Pons (tissue), 1 donor: ENCODE measurements around the gene ZC3H12D.
"Not testable (repeated sequence)": the region's sequence is repeated elsewhere in the genome, so short reads cannot be mapped to it uniquely, and the experiment has no call there.

Source experiments
- DNase-seq: peaks from one replicate; pipeline ENCODE4 v3.0.0-alpha.2; 2016; ENCODE audit warnings: low spot score

ZC3H12D gene

DNA sequence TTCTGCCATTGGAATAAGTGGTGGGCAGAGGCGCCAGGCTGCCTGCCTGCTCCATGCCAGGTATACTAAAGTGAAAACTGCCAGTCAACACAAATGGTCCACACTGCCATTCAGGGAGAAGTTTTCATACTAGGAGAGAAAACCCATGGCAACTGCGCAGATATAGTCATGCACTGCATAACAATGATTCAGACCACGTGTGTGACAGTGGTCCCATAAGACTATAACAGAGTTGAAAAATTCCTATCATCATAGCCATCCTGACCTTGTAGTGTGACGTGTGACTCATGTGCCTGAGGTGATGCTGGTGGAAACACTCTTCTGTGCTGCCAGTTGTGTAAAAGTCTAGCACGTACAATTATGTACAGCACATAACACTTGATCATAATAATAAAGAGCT lies 25.1 kb downstream of the ZC3H12D start:
- DNase-seq: no peak

DNA sequence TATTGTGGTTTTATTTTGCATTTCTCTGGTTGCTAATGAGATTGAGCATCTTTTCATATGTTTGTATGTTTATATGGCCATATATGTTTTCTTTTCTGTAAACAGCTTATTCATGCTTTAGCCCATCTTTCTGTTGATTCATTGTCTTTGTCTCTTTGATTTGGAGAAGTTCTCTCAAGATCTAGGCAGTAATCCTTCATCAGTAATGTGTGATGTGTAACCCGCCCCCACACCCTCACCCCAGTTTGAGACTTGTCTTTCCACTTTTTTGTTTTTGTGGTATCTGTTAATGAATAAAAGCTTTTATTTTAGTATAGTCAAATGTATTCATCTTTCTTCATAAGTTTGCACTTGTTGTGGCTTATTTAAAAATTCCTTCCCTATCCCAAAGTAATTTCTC lies 26.0 kb downstream of the ZC3H12D start:
- DNase-seq: no peak

GRCh38 chr6:149458196-149458595 lies 26.6 kb downstream of the ZC3H12D start:
- no peak for DNase-seq

DNA sequence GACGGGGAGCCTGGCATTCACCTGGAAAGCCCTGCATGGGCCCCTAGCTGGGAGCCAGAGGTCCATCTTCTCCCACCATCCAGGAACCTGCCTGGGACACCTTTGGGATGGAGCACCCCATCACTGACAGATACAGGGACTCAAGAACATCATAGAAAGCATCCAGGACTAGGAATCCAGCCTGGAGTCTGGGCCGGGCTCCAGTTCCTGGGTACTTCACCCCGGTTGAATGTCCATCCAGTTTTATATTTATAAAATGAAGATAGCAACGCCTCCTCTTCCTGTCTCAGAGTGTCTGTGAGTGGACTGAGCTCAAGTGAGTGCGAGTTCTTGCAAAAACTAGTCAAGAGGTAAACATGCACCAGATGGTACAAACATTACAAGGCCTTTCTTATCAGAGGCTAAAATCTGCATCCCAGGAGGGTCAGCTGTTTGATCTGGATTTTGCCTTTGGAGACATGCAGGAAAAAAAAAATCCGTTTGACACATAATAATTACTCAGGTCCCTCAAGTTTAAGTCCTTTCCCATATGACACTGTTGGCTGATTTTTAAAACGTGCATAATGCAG lies 27.4 kb downstream of the ZC3H12D start:
- DNase-seq: no peak

DNA sequence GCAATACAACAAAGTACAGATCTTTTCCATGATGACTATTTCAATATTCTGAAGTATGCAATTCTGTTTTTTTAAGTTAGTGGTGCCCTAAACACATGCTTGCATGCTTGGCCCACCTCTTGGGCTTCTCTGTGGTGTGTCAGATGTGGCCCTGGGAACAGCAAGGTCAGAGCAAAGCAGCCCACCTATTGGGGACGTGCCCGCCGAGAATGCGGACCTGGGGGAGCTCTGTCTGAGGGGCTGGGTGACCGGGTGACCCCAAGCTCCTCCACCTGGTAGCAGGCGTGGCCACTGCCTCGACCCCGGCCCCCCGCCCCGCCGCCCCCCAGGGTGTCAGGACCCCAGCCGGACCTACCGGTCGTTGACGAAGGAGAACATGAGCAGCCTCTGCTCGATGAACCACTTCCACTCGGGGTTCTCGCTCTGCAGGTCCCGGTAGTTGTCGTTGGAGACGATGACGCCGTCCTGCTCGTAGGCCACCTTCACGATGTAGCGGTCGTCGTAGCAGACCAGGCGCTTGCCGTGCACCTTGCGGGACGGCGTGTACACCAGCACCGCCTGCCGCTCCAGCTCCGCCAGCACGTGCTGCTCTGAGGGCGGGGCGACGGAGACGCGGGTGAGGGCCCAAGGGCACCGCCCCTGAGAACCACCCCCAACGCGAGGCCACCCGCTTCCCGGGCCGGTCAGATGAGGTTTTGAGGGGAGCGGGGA lies 28.3 kb downstream of the ZC3H12D start:
- no peak for DNase-seq

DNA sequence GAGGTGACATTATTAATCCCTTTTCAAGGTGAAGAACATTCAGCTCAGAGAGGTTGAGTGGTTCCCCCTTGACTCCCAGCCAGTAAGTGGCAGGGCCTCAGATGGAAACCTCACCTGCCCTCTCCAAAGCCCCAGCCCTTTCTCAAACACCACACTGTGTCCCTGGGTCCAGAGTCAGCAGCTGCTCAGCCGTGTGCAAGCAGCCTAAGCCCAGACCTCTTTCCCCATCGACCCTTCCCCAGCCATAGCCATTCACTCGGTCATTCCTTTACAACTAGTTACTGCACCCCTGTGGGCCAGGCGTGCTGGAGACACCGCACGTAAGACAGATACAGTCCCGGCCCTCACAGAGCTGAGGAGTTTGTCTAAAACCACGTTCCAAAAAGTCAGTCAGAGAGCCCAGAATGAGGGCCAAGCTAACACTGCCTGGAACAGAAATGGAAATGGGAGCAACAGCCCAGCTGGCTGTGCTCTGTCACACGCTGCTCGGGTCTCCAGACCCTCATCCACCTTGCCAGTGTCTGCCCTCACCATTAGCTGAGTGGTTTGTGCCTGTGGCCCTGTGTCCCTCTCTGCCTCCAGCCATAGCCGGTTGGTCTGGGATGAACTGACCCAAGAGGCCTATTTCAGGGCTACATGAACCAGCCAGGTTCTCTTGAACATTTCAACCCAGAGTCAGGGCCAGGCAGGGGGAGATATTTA lies 29.6 kb downstream of the ZC3H12D start:
- DNase-seq: no peak

DNA sequence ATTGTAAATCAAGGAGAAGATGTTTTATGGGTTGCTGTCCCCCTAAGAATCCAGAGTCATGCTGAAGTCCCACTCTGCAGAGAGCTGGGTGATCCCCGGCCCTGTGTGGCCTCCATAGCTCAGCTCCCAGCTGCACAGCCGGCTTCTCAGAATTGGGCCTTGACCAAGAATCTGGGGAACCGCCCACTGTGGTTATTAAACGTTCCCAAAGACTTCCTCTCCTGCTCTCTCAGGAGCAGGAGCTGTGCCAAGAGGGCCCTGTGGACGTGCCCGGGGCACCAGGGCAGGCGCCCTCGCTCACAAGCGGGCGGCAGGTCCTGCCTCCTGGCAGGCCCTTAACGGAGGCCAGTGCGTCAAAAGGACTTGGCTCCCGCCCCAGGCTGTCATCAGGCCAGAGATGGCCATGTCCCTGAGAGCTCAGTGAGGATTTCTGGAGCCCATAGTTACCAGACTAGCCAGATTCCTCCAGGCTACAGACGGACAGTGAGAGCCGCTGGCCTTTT lies 30.4 kb downstream of the ZC3H12D start:
- DNase-seq: peak; percentile 94

- no peak for DNase-seq
Measured at GRCh38 chr6:149453597-149454345, 31.0 kb downstream of the ZC3H12D start.

DNA sequence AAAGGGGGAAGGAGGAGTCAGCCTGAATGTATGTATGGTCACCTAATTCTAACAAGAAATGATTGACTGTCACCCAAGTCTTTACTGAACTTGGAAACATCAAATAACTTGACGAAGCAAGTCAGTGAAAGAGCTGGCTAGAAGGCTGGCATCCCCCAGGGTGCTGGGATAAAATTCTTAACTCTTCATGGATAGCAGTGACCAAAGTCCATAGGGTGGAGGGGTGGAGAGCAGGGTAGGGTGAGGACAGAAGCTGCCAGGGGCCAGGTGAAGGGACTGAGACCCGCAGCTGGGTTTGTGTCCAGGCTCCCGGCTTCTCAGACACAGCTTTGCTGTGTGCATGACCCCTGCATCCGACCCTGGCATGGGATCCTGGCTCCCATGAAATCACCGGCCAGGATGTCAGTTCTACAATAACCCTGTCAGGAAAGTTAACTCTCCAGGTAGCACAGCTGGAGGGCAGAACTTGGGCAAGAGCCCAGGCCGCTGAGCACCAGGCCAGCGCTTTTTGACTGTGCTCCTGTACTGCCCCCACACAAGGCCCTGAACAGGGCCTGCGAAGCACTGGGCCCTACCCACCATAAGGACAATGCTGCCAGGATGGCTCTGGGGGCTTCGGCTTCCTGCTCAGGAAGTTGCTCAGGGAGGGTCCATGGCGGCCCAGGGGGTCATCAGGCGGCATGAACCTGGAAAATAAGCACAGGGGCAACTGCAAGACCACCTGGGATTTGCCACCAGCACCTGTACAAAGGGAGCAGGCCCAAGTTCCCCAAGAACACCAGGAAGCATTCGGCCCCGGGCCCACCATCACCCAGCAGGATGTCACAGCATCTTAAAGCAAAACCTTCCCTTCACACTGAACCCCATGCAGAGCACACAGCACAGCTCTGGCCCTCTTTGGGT lies 32.5 kb downstream of the ZC3H12D start:
- DNase-seq: no peak

DNA sequence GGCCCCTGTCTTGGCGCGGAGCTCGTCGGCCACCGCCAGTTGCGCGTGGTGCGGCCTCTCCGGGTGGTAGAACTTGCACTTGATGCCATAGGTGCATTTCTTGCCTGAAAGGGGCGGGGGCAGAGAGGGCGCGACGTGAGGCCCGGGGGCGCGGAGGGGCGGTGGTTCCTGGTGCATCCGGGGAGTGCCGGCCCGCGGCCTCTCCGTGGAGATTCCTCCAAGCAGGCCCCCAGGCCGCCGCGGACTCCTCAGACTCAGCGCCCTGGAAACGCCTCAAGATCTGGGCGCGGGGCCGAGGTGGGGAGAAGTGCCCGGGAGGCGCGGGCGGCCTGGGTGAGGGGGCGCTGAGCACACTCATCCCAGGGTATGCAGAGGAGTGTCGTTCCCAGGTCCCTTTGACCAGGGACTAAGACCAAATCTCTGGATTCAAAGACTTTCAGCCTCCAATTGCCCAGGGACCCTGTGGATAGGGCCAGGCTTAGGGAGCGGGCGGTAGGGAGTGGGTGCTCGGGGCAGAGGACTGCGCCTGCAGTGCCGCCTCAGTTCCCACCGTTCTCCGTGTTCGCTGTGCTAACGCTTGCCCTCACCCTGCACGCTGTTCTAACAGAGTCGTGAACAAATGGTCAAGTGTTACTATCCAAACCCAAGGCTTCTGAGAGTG lies 33.3 kb downstream of the ZC3H12D start:
- DNase-seq: no peak

DNA sequence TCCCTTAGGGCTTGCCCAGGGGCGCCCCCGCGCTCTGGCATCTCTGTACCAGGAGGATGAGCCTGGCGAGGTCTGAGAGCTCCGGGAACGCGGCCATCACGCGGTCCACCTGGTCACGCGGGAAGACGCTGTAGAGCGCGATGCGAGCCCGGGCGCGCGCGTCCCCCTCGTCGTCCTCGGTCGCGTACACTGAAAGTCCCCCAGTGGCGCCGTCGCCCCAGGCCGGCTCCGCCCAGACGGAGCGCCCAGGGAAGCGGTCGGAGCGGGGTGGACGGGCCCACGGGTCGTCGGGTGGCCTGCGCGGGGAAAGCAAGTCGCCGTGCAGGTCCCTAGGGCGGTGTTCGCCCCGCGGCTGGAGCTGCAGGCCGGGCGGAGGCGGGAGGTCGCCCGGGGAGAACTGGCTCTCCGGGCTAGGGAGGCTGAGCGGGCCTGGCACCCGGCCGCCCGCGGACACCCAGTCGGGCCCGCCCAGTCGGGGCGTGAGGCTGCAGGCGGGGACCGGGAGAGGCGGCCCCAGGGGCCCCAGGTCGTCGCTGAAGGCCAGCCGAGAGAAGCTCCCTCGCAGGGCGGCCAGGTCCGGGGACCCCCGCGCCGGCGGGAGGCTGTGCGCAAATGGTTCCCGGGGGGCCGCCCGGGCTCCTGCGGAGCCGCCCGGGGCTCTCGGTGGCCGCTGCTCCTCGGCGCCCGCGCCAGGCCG lies 34.0 kb downstream of the ZC3H12D start:
- no peak for DNase-seq

DNA sequence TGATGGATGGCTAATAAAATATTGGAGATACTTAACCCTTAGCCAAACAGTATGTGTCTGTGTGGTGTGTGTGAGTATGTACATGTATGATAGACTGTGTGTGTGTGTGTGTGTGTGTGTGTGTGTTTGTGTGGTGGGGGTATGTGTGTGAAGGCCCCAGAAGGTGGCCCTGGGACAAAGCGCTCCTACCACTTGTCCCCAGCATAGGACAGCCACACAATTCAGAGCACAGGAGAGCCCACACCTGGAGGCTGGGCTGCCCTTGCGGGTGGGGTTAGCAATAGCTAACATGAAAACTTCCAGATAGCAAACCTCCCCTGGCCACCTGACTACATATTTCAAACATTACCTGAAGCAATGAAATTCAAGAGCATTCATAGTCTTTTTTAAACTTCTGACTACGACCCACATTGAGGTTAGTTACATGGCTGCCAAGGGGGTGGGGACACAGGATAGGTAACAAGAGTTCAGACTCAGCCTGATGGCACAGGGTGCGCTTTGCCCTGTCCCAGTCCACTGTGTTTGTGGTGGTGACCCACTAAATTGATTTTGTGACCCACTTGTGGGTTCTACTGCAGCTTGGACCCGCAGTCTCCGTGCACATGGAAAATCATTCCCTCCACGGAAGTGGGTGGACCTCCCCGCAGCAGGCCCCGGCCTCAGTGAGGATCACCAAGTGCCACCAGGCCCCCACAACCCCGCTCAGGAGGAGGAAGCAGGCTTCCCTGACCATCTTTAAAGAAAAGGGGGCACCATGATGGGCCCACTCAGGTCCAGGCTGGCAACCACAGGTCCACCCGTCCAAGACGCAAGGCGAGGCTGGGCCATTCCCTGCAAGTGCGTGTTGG lies 34.8 kb downstream of the ZC3H12D start:
- DNase-seq: no peak

DNA sequence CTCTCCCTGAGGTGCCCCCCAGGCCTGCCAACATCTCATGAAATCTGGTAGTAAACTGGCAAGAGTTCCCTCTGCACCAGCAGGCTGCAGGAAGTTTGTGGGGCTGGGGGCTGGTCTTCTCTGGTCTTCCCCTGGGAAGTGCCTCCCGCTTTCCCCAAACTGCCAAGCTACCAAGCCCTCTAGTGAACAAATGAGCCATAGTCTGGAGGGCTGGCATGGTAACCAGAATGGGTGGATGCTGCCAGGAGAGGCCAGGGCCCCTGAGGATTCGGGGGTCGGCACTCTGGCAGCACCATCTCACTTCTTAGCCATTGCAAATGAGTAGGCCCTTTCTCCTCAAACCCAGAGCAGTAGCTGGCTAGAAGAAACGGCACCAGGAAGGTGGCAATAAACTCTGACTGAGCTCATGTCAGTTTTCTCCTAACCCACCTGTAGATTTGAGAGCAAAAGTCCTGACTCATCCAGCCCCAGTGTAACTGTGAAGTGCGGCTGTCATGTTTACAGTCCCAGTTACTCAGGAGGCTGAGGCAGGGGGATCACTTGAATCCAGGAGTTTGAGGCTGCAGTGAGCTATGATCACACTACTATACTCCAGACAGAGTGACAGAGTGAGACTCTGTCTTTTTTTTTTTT lies 35.9 kb downstream of the ZC3H12D start:
- no peak for DNase-seq

- DNase-seq: no peak
Measured at GRCh38 chr6:149446791-149447376, 37.9 kb downstream of the ZC3H12D start.

- no peak for DNase-seq
Measured at GRCh38 chr6:149445573-149445972, 39.2 kb downstream of the ZC3H12D start.

DNA sequence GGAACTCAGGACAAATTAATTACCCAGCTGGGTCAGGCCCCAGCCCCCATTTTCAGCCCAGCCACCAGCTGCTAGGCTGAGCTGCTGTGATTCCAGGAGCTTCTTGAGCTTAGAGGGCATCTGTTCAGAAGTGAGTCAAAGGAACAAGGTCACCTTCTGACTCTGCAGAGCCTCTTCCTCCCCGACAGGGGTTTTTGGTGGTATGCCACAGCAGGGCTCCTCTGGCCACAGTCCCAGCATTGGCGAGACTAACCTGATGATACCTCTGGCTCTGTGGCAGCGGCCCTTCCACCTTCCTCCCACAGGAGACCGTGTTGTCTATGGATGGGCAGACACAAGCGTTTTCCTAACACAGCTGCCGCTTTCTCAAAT lies 39.7 kb downstream of the ZC3H12D start:
- DNase-seq: no peak

DNA sequence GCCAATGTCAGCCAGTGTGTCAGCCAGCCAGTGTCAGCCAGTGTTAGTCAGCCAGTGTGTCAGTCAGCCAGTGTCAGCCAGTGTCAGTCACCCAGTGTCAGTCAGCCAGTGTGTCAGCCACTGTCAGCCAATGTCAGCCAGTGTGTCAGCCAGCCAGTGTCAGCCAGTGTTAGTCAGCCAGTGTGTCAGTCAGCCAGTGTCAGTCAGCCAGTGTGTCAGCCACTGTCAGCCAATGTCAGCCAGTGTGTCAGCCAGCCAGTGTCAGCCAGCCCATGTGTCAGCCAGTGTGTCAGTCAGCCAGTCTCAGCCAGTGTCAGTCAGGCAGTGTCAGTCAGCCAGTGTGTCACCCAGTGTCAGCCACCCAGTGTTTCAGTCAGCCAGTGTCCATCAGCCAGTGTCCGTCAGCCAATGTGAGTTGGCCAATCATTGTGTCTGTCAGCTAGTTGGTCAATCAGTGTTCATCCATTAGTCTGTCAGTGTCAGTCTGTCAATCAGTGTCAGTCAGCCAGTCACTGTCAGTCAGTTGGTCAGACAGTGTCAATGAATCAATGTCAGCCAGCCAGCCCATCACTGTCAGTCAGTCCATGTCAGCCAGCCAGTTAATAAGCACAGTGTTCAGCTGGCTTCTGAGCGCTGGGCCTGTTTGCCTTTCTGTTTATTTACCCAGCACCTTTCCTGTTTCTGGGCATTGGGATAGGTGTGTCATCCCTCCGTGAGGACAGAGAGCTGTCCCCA lies 40.3 kb downstream of the ZC3H12D start:
- DNase-seq: not testable (repeated sequence)
